Brain microvascular endothelial cell (primary cell): ENCODE measurements around the gene HEPN1.

Experiments
- DNase-seq: peaks from one replicate; pipeline ENCODE4 v3.0.0-alpha.2; 2020
- H3K27ac ChIP-seq: fragments of 250-450 bp; sonication (Bioruptor Pico); 2 replicates; pipeline ENCODE4 v1.5.1; 2020; ENCODE audit warnings: mild to moderate bottlenecking, moderate library complexity
- H3K27me3 ChIP-seq: fragments of 250-450 bp; sonication (Bioruptor Pico); replicated peaks from 2 replicates; pipeline ENCODE4 v1.5.1; 2020; ENCODE audit warnings: mild to moderate bottlenecking
- H3K36me3 ChIP-seq: fragments of 250-450 bp; sonication (Bioruptor Pico); replicated peaks from 2 replicates; pipeline ENCODE4 v1.5.1; 2020; ENCODE audit warnings: mild to moderate bottlenecking
- H3K4me3 ChIP-seq: 2 replicates; pipeline ENCODE4 v1.5.1; 2011; ENCODE audit warnings: low read depth, mild to moderate bottlenecking, control low read depth, low read length, moderate library complexity
- in situ Hi-C: cut with HindIII; loops from 2 replicates; pipeline ENCODE4 v1.10.0; 2017; ENCODE audit warnings: low sequenced_read_pairs, low pct_ligation_motif_present
- TF ChIP-seq, protein P1 (sequence below): IDR thresholded peaks from 2 replicates; pipeline ENCODE4 v1.5.1; 2011; ENCODE audit warnings: low read depth, mild to moderate bottlenecking, moderate library complexity, low read length, control low read depth, inconsistent platforms; ENCODE audit errors: missing control alignments

Gene HEPN1

GRCh38 chr11:124918950-124919349, at the start of gene HEPN1:
HEPN1 (plus strand) TSS chr11:124919250.
- H3K27me3 ChIP-seq = no peaks in the 10 kb centered on the region
- no peak for DNase-seq
- H3K36me3 ChIP-seq = no peaks in the 10 kb centered on the region
- in situ Hi-C loops = no loop called here
- H3K27ac ChIP-seq = no peak within 1 kb of the TSS
- H3K4me3 ChIP-seq = no peak within 1 kb of the TSS
- TF ChIP-seq, protein P1, sequence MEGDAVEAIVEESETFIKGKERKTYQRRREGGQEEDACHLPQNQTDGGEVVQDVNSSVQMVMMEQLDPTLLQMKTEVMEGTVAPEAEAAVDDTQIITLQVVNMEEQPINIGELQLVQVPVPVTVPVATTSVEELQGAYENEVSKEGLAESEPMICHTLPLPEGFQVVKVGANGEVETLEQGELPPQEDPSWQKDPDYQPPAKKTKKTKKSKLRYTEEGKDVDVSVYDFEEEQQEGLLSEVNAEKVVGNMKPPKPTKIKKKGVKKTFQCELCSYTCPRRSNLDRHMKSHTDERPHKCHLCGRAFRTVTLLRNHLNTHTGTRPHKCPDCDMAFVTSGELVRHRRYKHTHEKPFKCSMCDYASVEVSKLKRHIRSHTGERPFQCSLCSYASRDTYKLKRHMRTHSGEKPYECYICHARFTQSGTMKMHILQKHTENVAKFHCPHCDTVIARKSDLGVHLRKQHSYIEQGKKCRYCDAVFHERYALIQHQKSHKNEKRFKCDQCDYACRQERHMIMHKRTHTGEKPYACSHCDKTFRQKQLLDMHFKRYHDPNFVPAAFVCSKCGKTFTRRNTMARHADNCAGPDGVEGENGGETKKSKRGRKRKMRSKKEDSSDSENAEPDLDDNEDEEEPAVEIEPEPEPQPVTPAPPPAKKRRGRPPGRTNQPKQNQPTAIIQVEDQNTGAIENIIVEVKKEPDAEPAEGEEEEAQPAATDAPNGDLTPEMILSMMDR = no peak

DNA sequence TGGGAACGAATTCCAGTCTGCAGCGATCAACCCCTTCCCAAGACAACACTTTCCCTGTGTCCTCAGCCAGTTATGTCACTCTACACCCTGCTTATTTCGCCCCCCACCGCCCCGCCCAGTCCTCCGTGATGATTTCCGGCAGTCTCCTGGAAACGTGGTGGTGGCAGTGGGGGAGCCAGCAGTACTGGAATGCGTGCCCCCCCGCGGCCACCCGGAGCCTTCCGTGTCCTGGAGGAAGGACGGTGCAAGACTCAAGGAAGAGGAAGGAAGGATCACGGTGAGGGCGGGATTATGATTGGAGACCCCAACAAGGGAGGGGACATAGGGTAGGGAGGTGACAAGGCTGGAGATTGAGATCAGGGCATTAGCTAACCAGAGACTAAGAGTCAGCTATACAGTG, 49.7 kb upstream of the HEPN1 start:
- H3K27me3 ChIP-seq = peaks cover 70% of the 10 kb centered on the region
- no peaks in the 10 kb centered on the region for H3K36me3 ChIP-seq
- TF ChIP-seq, protein P1 = no peak
- no peak overlapping the region for H3K4me3 ChIP-seq
- in situ Hi-C loops = no loop called here
- no peak for DNase-seq
- H3K27ac ChIP-seq = no peak overlapping the region

GRCh38 chr11:124869856-124870387, 49.1 kb upstream of the HEPN1 start:
- no peak for DNase-seq
- no peak overlapping the region for H3K27ac ChIP-seq
- in situ Hi-C loops = no loop called here
- TF ChIP-seq, protein P1 = no peak
- no peak overlapping the region for H3K4me3 ChIP-seq
- H3K27me3 ChIP-seq = peaks cover 64% of the 10 kb centered on the region
- H3K36me3 ChIP-seq = no peaks in the 10 kb centered on the region

- H3K36me3 ChIP-seq = no peaks in the 10 kb centered on the region
- in situ Hi-C loops = no loop called here
- TF ChIP-seq, protein P1 = no peak
- H3K27ac ChIP-seq = no peak overlapping the region
- peaks cover 59% of the 10 kb centered on the region for H3K27me3 ChIP-seq
- no peak for DNase-seq
- H3K4me3 ChIP-seq = no peak overlapping the region
Observed at GRCh38 chr11:124870430-124870829, 48.6 kb upstream of the HEPN1 start.

DNA sequence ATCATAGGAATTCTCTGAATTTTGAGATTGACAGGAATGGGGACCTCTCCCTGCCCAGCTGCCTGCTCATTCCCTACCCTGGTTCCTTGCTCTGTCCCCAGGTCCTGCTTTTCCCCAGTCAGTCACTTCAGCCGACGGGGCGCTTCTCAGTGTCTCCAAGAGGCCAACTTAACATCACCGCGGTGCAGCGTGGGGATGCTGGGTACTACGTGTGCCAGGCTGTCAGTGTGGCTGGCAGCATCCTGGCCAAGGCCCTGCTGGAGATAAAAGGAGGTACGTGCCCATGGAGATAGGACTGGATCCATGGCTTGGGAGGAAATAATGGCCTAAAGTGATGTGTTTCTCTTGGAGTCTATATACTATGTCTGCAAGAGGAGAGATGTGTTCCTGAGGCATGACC, 46.8 kb upstream of the HEPN1 start:
- in situ Hi-C loops = no loop called here
- Histone ChIP-seq H3K4me3 (no peak overlapping the region), H3K36me3 (no peaks in the 10 kb centered on the region), H3K27me3 (peaks cover 41% of the 10 kb centered on the region), H3K27ac (no peak overlapping the region)
- TF ChIP-seq, protein P1 = no peak
- no peak for DNase-seq

- no peak overlapping the region for H3K4me3 ChIP-seq
- TF ChIP-seq, protein P1 = no peak
- in situ Hi-C loops = no loop called here
- H3K27ac ChIP-seq = no peak overlapping the region
- DNase-seq = no peak
- H3K36me3 ChIP-seq = no peaks in the 10 kb centered on the region
- peaks cover 39% of the 10 kb centered on the region for H3K27me3 ChIP-seq
Observed at GRCh38 chr11:124872741-124873140, 46.3 kb upstream of the HEPN1 start.
